NCI-H2196 treated with DMSO at 0.1 percent for 48 hours (cell line): ENCODE data around the gene KCTD21.

Experiments
- DNase-seq: peaks from one replicate; lab custom pipeline; 2025; ENCODE audit not compliant: unreplicated experiment; lab: John Stamatoyannopoulos, UW

Gene KCTD21

DNA sequence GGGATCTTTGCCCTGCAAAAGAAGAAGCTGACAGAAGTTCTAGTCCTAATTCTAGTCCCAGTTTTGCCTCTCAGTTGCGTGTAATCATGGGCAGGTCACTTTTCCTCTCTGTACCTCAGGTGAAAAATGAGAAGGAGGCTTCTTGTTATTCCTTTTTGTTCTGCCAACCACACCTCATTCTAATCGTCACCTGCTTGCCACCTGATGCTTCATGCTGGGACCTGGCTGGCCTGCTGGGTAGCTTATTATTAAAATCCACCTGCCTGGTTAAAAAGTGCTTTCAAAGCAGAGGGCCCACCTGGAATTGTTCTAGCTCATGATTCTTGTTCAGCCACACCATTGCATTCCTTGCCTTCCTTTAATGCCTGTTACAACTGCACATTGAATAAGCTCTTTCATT lies 40.6 kb downstream of the KCTD21 start:
- peak; percentile 58 for DNase-seq

DNA sequence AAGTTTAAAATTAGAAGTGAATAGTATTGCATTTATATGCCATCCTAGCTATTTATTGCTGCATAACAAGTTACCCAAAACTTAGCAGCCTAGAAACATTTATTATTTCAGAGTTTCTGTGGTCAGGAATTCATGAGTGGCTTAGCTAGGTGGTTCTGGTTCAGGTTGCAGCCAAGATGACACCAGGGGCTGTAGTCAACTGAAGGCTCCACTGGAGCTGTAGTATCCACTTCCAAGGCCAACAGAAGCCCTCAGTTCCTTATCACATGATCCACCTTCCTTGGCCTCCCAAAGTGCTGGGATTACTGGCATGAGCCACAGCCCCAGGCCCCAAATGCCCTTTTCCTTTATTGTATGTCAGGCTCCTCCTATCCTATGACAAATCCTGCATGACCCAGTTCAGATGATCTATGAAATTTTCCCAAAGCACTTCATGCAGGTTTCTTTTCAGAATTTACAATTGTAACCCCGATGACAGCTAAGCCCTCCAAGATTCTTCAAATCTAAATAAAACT lies 42.9 kb downstream of the KCTD21 start:
- no peak for DNase-seq

DNA sequence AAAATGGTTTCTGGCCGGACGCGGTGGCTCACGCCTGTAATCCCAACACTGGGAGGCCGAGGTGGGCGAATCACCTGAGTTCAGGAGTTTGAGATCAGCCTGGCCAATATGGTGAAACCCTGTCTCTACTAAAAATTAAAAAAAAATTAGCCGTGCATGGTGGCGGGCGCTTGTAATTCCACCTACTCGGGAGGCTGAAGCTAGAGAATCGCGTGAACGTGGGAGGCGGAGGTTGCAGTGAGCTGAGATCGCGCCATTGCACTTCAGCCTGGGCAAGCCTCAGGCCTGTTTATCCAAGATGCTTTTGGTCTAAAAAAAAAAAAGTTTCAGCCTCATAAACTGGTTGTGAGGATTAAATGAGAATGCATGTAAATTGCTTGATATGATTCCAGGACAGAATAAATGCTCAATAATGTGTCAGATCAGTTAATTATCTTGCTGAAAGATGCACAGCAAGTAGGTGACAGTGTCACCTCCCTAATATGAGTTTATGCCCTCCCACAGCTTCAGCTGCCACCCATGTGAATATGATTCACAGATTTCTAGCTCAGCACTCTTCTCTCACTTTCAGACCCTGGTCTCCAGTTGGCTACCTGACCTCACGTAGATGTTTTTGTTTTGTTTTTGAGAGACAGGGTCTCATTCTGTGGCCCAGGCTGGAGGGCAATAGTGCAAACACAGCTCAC lies 47.9 kb downstream of the KCTD21 start:
- no peak for DNase-seq

DNA sequence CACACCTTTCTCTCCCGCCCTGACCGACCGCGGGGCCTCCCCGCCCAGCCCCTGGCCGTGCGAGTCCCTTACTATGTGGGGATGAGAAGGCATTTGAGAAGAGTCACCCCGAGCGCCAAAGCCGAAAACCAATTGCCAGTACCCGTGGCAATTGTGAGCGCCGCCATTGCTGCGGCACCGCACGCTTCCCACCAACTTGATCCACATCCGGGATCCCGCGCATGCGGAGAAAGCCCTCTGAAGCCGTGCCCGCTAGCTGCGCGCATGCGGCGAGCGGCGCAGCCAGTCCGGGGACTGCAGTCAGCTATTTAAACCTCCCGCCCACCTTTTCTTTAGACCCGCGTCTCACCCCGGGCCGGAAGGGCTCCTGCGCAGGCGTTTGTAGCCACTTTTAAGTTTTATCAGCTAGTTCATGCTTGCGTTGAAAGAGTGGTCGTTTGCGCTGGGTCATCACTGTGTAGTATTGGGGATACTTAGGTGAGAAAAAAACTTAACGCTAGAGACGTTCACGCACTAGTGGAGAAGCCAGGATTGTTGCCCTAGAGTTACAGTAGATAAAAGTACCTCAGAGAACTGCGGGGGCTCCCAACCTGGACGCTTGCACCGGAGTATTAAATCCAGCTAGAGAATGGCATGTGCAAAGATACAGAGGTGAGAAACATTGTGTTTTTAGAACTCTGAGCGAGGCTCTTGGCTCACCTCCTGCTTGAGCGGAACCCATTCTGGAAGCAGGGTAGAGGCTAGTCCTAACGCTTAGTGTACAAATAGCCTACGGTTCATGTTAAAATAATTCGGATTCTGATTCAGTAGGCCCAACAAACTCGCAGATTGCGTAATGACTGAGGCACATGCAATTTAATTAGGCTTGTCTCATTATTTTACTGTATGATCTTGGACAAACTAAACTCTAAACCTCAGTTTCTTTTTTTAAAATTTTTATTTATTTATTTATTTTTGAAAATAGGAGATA lies 48.7 kb downstream of the KCTD21 start, which contains the start of gene ALG8:
Gene ALG8 (minus strand): TSS at position 205 of the 970 bp plus-strand sequence. CDS start 38 bp downstream, at position 167.
- DNase-seq, result peak; percentile 89

DNA sequence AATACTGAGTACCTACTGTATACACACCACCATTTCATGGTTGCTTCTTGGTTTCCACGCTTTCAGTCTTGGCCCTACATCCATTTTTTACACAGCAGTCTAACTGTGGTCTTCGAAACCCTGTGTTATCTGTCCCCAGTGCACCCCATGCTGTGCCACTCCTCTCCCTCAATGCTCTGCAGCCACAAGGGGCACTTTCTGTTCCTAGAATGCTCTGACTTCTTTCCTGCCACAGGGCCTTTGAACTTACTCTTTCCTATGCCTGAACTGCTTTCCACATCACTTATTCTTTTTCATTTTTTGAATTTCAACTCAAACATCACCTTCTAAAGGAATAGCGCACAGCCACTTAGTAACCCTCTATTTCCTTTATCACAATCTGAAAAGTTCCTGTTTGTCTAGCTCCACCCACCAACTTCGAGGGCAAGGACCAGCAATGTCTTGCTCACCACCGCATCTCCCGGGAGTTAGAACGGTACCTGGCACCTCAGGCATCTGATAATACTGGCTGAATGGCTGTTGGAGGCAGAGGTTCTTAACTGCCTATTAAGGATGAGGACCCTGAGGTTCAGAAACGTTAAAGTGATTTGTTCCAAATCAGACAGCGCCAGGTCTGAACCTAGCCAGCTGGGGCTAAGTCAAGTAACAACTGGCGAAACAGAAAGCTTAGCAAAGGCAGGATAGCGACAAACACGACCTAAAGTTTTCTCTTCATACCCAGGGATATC lies 49.6 kb downstream of the KCTD21 start:
- no peak for DNase-seq

DNA sequence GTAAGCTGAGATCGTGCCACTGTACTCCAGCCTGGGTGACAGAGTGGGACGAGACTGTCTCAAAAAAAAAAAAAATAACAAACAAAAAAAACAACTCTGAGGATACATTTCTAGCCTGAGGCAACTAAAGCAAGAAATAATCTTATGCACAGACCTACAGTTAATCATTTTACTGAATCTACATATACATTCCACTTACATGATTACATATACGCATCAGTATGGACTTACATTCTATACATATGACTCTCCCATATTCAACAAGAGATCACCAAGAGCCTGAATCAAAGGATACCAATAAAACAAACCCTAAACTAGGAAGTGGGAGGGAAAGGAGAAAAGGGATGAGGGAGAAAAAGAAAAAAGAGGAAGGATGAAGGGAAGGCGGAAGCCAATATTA lies 50.1 kb downstream of the KCTD21 start:
- DNase-seq, result no peak

DNA sequence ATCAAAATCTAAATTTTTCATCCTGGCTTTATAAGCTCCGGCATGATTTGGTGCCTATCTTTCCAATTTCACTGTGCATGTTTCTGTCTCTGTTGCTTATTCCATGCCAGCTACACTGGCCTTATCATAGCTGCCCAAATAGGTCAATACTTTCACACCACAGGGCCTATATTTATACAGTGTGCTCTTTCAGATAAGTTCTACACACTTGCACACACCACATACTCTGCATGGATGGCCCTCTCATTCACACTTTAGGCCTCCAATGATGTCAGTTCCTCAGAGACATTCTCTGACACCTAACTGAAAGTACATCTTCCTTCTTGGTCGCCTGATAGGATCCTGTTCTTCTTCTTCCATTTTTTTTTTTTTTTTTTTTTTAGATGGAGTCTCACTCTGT lies 56.0 kb downstream of the KCTD21 start:
- no peak for DNase-seq

DNA sequence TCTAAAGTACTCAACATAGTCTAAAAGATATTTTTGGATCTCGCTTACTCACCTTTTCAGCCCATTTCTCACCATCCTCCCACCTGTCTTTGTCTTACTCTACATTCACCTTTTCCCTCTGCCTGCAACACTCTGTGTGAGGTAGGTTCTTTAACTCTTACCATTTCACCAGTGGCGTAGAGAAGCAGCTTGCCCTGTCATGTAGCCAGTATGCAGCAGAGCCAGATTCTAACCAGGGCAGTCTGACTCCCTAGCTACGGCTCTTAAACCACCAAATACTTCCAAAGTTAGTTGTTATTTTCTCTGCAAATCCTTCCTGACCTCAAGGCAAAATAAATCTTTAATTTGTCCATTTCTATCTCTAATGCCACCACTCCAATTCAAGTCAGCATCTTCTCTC lies 56.5 kb downstream of the KCTD21 start:
- no peak for DNase-seq

DNA sequence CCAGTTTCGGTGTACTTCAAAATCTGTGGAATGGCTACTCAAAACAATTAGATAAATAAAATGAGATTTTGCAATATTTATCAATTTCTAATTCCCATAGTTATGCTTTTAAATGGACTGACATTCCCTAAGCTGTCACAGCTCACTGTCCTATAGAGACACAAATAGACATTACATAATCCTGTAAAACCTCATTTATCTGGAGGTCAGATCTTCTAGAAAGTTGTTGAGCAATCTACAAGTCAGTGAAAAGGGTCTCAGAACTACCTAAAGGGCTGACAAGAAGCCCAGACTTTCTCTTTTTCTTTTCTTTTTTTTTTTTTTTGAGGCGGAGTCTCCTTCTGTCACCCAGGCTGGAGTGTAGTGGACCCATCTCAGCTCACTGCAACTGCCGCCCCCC lies 61.0 kb downstream of the KCTD21 start:
- no peak for DNase-seq
